Measurements from ENCODE around the gene ATG13.

DNA sequence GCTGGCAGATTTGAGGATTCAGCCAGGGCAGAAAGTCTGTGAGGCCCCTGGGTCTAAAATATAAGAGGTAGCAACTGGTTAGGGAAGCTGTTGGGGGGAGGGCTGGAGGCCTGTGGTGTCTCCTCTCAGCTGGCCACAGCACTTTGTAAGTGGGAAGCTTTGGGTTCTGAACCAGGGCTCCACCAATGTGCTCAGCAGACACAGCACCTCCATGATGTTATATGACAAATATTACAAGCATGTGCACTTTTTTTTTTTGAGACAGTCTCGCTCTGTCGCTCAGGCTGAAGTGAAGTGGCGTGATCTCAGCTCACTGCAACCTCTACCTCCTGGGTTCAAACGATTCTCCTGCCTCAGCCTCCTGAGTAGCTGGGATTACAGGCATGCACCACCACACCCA lies 75.1 kb downstream of the ATG13 start:
- TF ChIP-seq, protein P1, sequence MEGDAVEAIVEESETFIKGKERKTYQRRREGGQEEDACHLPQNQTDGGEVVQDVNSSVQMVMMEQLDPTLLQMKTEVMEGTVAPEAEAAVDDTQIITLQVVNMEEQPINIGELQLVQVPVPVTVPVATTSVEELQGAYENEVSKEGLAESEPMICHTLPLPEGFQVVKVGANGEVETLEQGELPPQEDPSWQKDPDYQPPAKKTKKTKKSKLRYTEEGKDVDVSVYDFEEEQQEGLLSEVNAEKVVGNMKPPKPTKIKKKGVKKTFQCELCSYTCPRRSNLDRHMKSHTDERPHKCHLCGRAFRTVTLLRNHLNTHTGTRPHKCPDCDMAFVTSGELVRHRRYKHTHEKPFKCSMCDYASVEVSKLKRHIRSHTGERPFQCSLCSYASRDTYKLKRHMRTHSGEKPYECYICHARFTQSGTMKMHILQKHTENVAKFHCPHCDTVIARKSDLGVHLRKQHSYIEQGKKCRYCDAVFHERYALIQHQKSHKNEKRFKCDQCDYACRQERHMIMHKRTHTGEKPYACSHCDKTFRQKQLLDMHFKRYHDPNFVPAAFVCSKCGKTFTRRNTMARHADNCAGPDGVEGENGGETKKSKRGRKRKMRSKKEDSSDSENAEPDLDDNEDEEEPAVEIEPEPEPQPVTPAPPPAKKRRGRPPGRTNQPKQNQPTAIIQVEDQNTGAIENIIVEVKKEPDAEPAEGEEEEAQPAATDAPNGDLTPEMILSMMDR (IDR thresholded peaks at IDR 0.05): no peak
- TF ChIP-seq POLR2A (IDR thresholded peaks at IDR 0.05): no peak
